ENCODE measurements around the gene OSBPL8.

Gene OSBPL8

GRCh38 chr12:76462668-76463224, 96.8 kb downstream of the OSBPL8 start:
- Histone ChIP-seq H3K27ac (no peak overlapping the region), H3K9ac (ENCODE audit: insufficient read length) (no peak overlapping the region), H3K9me3 (ENCODE audit: low read depth, low read length) (no peaks in the 10 kb centered on the region), H3K36me3 (ENCODE audit: insufficient read depth, low read length) (no peaks in the 10 kb centered on the region), H3K4me3 (no peak overlapping the region)
- TF ChIP-seq POLR2AphosphoS5 (IDR thresholded peaks at IDR 0.05; ENCODE audit: borderline replicate concordance, low read depth, low read length) = no peak
- no peak for TF ChIP-seq FOXP2 (optimal IDR thresholded peaks at IDR 0.05; ENCODE audit: control extremely low read depth, extremely low read length, insufficient read depth)
- no peak for TF ChIP-seq EZH2 (IDR thresholded peaks at IDR 0.05)
- no peak for DNase-seq (ENCODE audit: low read depth, low spot score)

DNA sequence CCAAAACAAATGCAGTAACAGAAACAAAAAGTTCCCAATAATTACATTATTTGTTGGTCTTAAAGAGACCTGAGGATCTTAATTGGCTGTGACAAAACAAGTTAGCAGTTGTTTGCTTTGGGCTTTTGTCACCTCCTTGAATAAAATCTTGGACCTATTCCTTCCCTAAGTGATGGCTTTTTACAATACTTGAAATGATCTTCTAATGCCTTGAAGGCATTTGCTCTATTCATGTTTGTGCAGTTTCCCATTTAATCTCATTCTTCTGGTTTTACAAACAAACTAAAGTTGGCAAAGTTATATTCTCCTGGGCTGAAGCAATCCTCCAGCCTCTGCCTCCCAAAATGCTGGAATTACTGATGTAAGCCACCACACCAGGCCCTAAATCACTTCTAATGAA, 98.8 kb downstream of the OSBPL8 start:
- TF ChIP-seq POLR2AphosphoS5 (IDR thresholded peaks at IDR 0.05; ENCODE audit: borderline replicate concordance, low read depth, low read length) (no peak), FOXP2 (optimal IDR thresholded peaks at IDR 0.05; ENCODE audit: control extremely low read depth, extremely low read length, insufficient read depth) (no peak), EZH2 (IDR thresholded peaks at IDR 0.05) (no peak)
- no peaks in the 10 kb centered on the region for H3K9me3 ChIP-seq (ENCODE audit: low read depth, low read length)
- H3K9ac ChIP-seq (ENCODE audit: insufficient read length) = no peak overlapping the region
- H3K36me3 ChIP-seq (ENCODE audit: insufficient read depth, low read length) = no peaks in the 10 kb centered on the region
- 0 out of 2 replicates have a peak overlapping the region, but pooled peaks have one; percentile 22 for H3K27ac ChIP-seq
- DNase-seq (ENCODE audit: low read depth, low spot score) = no peak
- no peak overlapping the region for H3K4me3 ChIP-seq

DNA sequence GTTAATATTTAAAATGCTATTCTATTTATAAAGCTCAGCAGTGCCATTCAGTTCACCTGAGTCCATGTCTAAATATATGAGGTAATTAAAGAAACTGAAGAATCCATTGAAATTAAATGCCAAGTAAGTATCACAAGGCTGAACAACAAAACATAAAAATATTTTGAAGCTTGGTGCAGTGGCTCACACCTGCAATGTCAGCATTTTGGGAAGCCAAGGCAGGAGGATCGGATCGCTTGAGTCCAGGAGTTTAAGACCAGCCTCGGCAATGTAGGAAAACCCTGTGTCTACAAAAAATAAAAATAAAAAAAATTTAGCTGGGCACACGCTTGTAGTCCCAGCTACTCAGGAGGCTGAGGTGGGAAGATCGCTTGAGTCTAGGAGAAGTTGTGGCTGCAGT, 101.8 kb downstream of the OSBPL8 start:
- no peaks in the 10 kb centered on the region for H3K36me3 ChIP-seq (ENCODE audit: insufficient read depth, low read length)
- no peak overlapping the region for H3K27ac ChIP-seq
- no peaks in the 10 kb centered on the region for H3K9me3 ChIP-seq (ENCODE audit: low read depth, low read length)
- TF ChIP-seq EZH2 (IDR thresholded peaks at IDR 0.05) (no peak), POLR2AphosphoS5 (IDR thresholded peaks at IDR 0.05; ENCODE audit: borderline replicate concordance, low read depth, low read length) (no peak), FOXP2 (optimal IDR thresholded peaks at IDR 0.05; ENCODE audit: control extremely low read depth, extremely low read length, insufficient read depth) (no peak)
- H3K9ac ChIP-seq (ENCODE audit: insufficient read length) = no peak overlapping the region
- DNase-seq (ENCODE audit: low read depth, low spot score) = no peak
- no peak overlapping the region for H3K4me3 ChIP-seq

DNA sequence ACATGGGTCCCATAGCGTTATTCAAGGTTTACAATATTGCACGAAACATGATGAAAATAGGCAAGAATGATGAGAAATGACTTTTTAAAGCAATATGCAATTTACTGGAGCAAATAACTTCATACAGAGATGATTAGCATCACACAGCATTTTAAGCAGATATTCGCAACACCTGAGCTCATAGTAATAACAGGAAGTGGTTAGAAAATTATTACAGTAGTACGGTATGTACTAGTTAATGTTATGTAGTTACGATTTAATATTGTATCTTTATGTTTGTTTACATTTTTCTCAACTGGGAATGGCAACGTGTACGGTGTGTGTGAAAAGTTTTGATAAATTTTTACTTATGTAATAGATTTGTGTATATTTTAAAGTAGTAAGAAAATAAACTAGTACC, 102.6 kb downstream of the OSBPL8 start:
- Histone ChIP-seq H3K27ac (no peak overlapping the region), H3K36me3 (ENCODE audit: insufficient read depth, low read length) (no peaks in the 10 kb centered on the region), H3K9ac (ENCODE audit: insufficient read length) (no peak overlapping the region), H3K9me3 (ENCODE audit: low read depth, low read length) (no peaks in the 10 kb centered on the region), H3K4me3 (no peak overlapping the region)
- no peak for DNase-seq (ENCODE audit: low read depth, low spot score)
- TF ChIP-seq POLR2AphosphoS5 (IDR thresholded peaks at IDR 0.05; ENCODE audit: borderline replicate concordance, low read depth, low read length) (no peak), FOXP2 (optimal IDR thresholded peaks at IDR 0.05; ENCODE audit: control extremely low read depth, extremely low read length, insufficient read depth) (no peak)

DNA sequence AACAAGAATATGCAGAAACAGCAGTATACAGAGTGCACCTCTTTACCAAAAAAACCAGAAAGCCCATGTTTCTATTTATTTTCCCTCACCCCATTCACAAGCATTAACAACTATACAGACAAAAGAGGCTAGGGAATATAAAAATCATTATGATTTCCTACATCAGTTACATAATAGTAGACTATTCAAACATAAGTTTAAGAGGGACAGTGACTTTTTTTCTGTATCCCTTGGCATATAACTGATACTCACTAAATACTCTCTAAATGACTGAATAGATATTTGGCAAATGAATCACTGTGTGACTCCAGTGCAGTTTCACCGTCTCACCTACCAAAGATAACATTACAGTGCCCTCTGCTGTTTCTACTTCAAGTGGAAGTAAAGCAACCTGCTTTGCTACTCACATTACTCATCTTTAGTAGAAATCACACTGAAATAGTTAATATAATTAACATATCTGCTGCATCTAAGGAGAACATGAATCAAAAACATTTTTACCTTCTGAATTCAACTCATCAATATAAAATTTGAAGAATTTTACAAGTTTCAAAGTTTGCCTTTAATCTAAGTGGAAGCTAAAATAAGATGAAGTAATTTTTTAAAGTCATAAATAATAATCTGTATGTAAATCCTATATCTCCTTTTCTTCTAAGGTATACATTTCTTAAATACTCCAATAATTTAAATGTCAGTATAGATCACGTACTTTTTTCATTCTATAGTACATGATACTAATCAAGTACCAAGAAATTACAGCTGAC, 103.8 kb downstream of the OSBPL8 start:
- Histone ChIP-seq H3K4me3 (no peak overlapping the region), H3K9me3 (ENCODE audit: low read depth, low read length) (no peaks in the 10 kb centered on the region), H3K36me3 (ENCODE audit: insufficient read depth, low read length) (peaks cover 3% of the 10 kb centered on the region), H3K9ac (ENCODE audit: insufficient read length) (no peak overlapping the region), H3K27ac (no peak overlapping the region)
- peak; percentile 32 for DNase-seq (ENCODE audit: low read depth, low spot score)
- TF ChIP-seq FOXP2 (optimal IDR thresholded peaks at IDR 0.05; ENCODE audit: control extremely low read depth, extremely low read length, insufficient read depth) (no peak), EZH2 (IDR thresholded peaks at IDR 0.05) (no peak), POLR2AphosphoS5 (IDR thresholded peaks at IDR 0.05; ENCODE audit: borderline replicate concordance, low read depth, low read length) (no peak)

- Histone ChIP-seq H3K9ac (ENCODE audit: insufficient read length) (no peak overlapping the region), H3K27ac (no peak overlapping the region)
- DNase-seq (ENCODE audit: low read depth, low spot score) = no peak
These were observed 108.0 kb downstream of the OSBPL8 start for GRCh38 chr12:76451528-76451927.

DNA sequence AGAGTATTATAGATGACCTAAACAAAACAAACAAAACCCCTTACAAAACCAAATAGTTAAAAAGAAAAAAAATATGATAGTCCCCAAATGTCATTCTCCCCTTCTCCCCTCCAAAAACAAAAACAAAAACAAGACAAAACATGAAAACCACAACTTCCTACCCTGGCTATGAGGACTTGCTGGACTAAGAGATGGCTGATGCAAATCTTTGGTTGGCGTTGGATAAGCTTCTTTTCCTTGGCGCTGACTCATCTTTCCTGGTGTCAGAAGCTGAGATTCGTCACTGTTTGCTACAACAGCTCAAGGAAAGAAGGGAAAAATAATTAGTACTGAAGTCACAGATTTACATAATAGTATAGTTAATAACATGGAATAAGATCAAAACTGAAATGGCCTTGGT, 108.9 kb downstream of the OSBPL8 start:
- no peak for TF ChIP-seq FOXP2 (optimal IDR thresholded peaks at IDR 0.05; ENCODE audit: control extremely low read depth, extremely low read length, insufficient read depth)
- no peak for TF ChIP-seq EZH2 (IDR thresholded peaks at IDR 0.05)
- TF ChIP-seq POLR2AphosphoS5 (IDR thresholded peaks at IDR 0.05; ENCODE audit: borderline replicate concordance, low read depth, low read length) = no peak
- H3K9ac ChIP-seq (ENCODE audit: insufficient read length) = no peak overlapping the region
- no peak for DNase-seq (ENCODE audit: low read depth, low spot score)
- no peak overlapping the region for H3K4me3 ChIP-seq
- H3K9me3 ChIP-seq (ENCODE audit: low read depth, low read length) = no peaks in the 10 kb centered on the region
- H3K27ac ChIP-seq = no peak overlapping the region
- H3K36me3 ChIP-seq (ENCODE audit: insufficient read depth, low read length) = peaks cover 20% of the 10 kb centered on the region

More at GRCh38 chr12:76451528-76451927, 108.0 kb downstream of the OSBPL8 start:
- Histone ChIP-seq H3K4me3 (no peak overlapping the region), H3K9me3 (ENCODE audit: low read depth, low read length) (no peaks in the 10 kb centered on the region), H3K36me3 (ENCODE audit: insufficient read depth, low read length) (peaks cover 20% of the 10 kb centered on the region)
- TF ChIP-seq POLR2AphosphoS5 (IDR thresholded peaks at IDR 0.05; ENCODE audit: borderline replicate concordance, low read depth, low read length) (no peak), FOXP2 (optimal IDR thresholded peaks at IDR 0.05; ENCODE audit: control extremely low read depth, extremely low read length, insufficient read depth) (no peak), EZH2 (IDR thresholded peaks at IDR 0.05) (no peak)

- no peak for TF ChIP-seq POLR2AphosphoS5 (IDR thresholded peaks at IDR 0.05; ENCODE audit: borderline replicate concordance, low read depth, low read length)
- no peaks in the 10 kb centered on the region for H3K9me3 ChIP-seq (ENCODE audit: low read depth, low read length)
- no peak overlapping the region for H3K4me3 ChIP-seq
- H3K9ac ChIP-seq (ENCODE audit: insufficient read length) = no peak overlapping the region
- no peak overlapping the region for H3K27ac ChIP-seq
- no peak for DNase-seq (ENCODE audit: low read depth, low spot score)
- peaks cover 20% of the 10 kb centered on the region for H3K36me3 ChIP-seq (ENCODE audit: insufficient read depth, low read length)
These were observed 109.6 kb downstream of the OSBPL8 start for GRCh38 chr12:76449993-76450392.

Measured in SK-N-MC (cell line).